PC-9 (cell line): ENCODE measurements around the gene SCAF1. TPM values are rescaled to one million over a fixed set of nuclear protein-coding genes. Genes with fewer than 3 reads are reported as not detected.

Experiments
- BruUV-seq: library from RNA; stranded (reverse); fragments of 400-500 nt; replicated peaks from 2 replicates; lab custom pipeline; 2021; lab: Mats Ljungman, UMichigan
- CTCF ChIA-PET: fragments of 300-600 bp; sonication (Branson Sonifier 250); formaldehyde crosslinking; loops from one replicate; lab custom pipeline; 2022; ENCODE audit warnings: antibody characterized with exemption; lab: Charles Lee
- POLR2A ChIA-PET: fragments of 300-600 bp; sonication (Branson Sonifier 250); formaldehyde crosslinking; loops from one replicate; lab custom pipeline; 2022; ENCODE audit warnings: antibody characterized with exemption; ENCODE audit not compliant: unreplicated experiment; lab: Charles Lee
- DNase-seq, 2 experiments: peaks; one replicate each; pipeline versions ENCODE4 v3.0.0 to v3.0.0-alpha.2; 2015 to 2022; ENCODE audit warnings: mixed read lengths in 1 of 2
- H2AFZ ChIP-seq: fragments of 200-600 bp; sonication (generic); 2 replicates; pipeline ENCODE4 v1.8.1; 2017; ENCODE audit warnings: antibody characterized with exemption
- H3F3A ChIP-seq: fragments of 200-600 bp; sonication (generic); 2 replicates; pipeline ENCODE4 v1.8.1; 2017; ENCODE audit warnings: antibody characterized with exemption, mild to moderate bottlenecking, low read depth; ENCODE audit not compliant: insufficient read depth
- H3K27ac ChIP-seq: fragments of 200-600 bp; sonication (generic); 2 replicates; pipeline ENCODE4 v1.6.1; 2016; ENCODE audit warnings: mixed run types
- H3K27me3 ChIP-seq: fragments of 200-600 bp; sonication (generic); 2 replicates; pipeline ENCODE4 v1.6.1; 2016; ENCODE audit warnings: low read depth, mixed run types; ENCODE audit not compliant: insufficient read depth
- H3K36me3 ChIP-seq: fragments of 200-600 bp; sonication (generic); 2 replicates; pipeline ENCODE4 v1.6.1; 2016; ENCODE audit warnings: low read depth, mixed run types
- H3K4me1 ChIP-seq: fragments of 200-600 bp; sonication (generic); replicated peaks from 2 replicates; pipeline ENCODE4 v1.6.1; 2016; ENCODE audit warnings: mixed run types; ENCODE audit not compliant: insufficient read depth
- H3K4me2 ChIP-seq: fragments of 200-600 bp; sonication (generic); 2 replicates; pipeline ENCODE4 v1.6.1; 2017; ENCODE audit warnings: mixed run types
- H3K4me3 ChIP-seq: fragments of 200-600 bp; sonication (generic); 2 replicates; pipeline ENCODE4 v1.6.1; 2016; ENCODE audit warnings: mixed run types
- H3K79me2 ChIP-seq: fragments of 200-600 bp; sonication (generic); 2 replicates; pipeline ENCODE4 v1.6.1; 2017; ENCODE audit warnings: low read depth, mixed run types
- H3K9me2 ChIP-seq: fragments of 200-600 bp; sonication (generic); 2 replicates; pipeline ENCODE4 v1.8.1; 2017; ENCODE audit warnings: mild to moderate bottlenecking; ENCODE audit not compliant: insufficient read depth
- H3K9me3 ChIP-seq: fragments of 200-600 bp; sonication (generic); 2 replicates; pipeline ENCODE4 v1.8.1; 2016; ENCODE audit warnings: low read depth; ENCODE audit not compliant: insufficient read depth
- H4K20me1 ChIP-seq: fragments of 200-600 bp; sonication (generic); 2 replicates; pipeline ENCODE4 v1.8.1; 2017; ENCODE audit not compliant: insufficient read depth
- CTCF ChIP-seq: fragments of 200-600 bp; sonication (generic); conservative IDR thresholded peaks from 2 replicates; pipeline ENCODE4 v1.6.1; 2017; ENCODE audit warnings: mixed run types, antibody characterized with exemption, mild to moderate bottlenecking, moderate library complexity
- EZH2 ChIP-seq: fragments of 200-600 bp; sonication (generic); IDR thresholded peaks from 2 replicates; pipeline ENCODE4 v1.8.0; 2017; ENCODE audit warnings: antibody characterized with exemption, low read depth
- intact Hi-C: fragments of 100-400 bp; cut with micrococcal nuclease; formaldehyde crosslinking; loops from one replicate; pipeline ENCODE4 v1.10.0; 2022; ENCODE audit not compliant: unreplicated experiment
- total RNA-seq: library from RNA; stranded (reverse); gene quantifications from 2 replicates; pipeline ENCODE4 v1.2.3, GENCODE V29; 2021

SCAF1 gene
- total RNA-seq, 1 experiment from 2014 or later, result 91.3 TPM

- no peaks in the 10 kb centered on the region for H3K27me3 ChIP-seq
- H3K27ac ChIP-seq, result no peak overlapping the region
- H3K9me3 ChIP-seq, result no peaks in the 10 kb centered on the region
- BruUV-seq, result no TSS peak
- H2AFZ ChIP-seq, result no peak overlapping the region
- H3K4me2 ChIP-seq, result no peak overlapping the region
- ChIA-PET POLR2A (no interaction called here), CTCF (no interaction called here)
- H3K36me3 ChIP-seq, result peaks cover 25% of the 10 kb centered on the region
- H4K20me1 ChIP-seq, result peaks cover 73% of the 10 kb centered on the region
- H3K9me2 ChIP-seq, result no peaks in the 10 kb centered on the region
- H3K79me2 ChIP-seq, result peaks cover 21% of the 10 kb centered on the region
- H3F3A ChIP-seq, result peaks cover 61% of the 10 kb centered on the region; the same call in 1 of the 2 replicates
- no peaks in the 10 kb centered on the region for H3K4me1 ChIP-seq
- intact Hi-C loops, result no loop called here
- TF ChIP-seq CTCF (no peak), EZH2 (no peak)
- DNase-seq, result no peak
- H3K4me3 ChIP-seq, result no peak overlapping the region
Measured at GRCh38 chr19:49687566-49688316, 45.7 kb downstream of the SCAF1 start.

- H3F3A ChIP-seq, result peaks cover 58% of the 10 kb centered on the region; the same call in 1 of the 2 replicates
- no peak overlapping the region for H2AFZ ChIP-seq
- peaks cover 24% of the 10 kb centered on the region for H3K36me3 ChIP-seq
- H3K4me2 ChIP-seq, result no peak overlapping the region
- peaks cover 64% of the 10 kb centered on the region for H4K20me1 ChIP-seq
- ChIA-PET CTCF (no interaction called here), POLR2A (no interaction called here)
- H3K4me3 ChIP-seq, result no peak overlapping the region
- BruUV-seq, result no TSS peak
- DNase-seq, result no peak
- H3K27me3 ChIP-seq, result no peaks in the 10 kb centered on the region
- no peaks in the 10 kb centered on the region for H3K9me2 ChIP-seq
- no peak overlapping the region for H3K27ac ChIP-seq
- intact Hi-C loops, result no loop called here
- no peaks in the 10 kb centered on the region for H3K4me1 ChIP-seq
- peaks cover 14% of the 10 kb centered on the region for H3K79me2 ChIP-seq
- no peaks in the 10 kb centered on the region for H3K9me3 ChIP-seq
- TF ChIP-seq CTCF (no peak), EZH2 (no peak)
Measured at GRCh38 chr19:49688531-49689132, 46.6 kb downstream of the SCAF1 start.

GRCh38 chr19:49689133-49690078 is 47.4 kb downstream of the SCAF1 start, which contains the start of gene ADM5:
ADM5 (plus strand) TSS chr19:49689594; CDS start chr19:49689838, 244 bp downstream.
- H3K79me2 ChIP-seq, result peaks cover 7% of the 10 kb centered on the region; the same call in 1 of the 2 replicates
- H3K9me3 ChIP-seq, result no peaks in the 10 kb centered on the region
- H3K9me2 ChIP-seq, result no peaks in the 10 kb centered on the region
- ChIA-PET POLR2A (no interaction called here), CTCF (no interaction called here)
- H3K27me3 ChIP-seq, result no peaks in the 10 kb centered on the region
- TF ChIP-seq EZH2 (no peak), CTCF (no peak)
- H3K27ac ChIP-seq, result no peak within 1 kb of the TSS
- H3K4me2 ChIP-seq, result no peak within 1 kb of the TSS
- intact Hi-C loops, result no loop called here
- peaks cover 17% of the 10 kb centered on the region for H3K36me3 ChIP-seq
- peaks cover 56% of the 10 kb centered on the region for H4K20me1 ChIP-seq
- H2AFZ ChIP-seq, result no peak within 1 kb of the TSS
- no peak for DNase-seq
- peaks cover 50% of the 10 kb centered on the region; the same call in 1 of the 2 replicates for H3F3A ChIP-seq
- no peak within 1 kb of the TSS for H3K4me3 ChIP-seq
- no peaks in the 10 kb centered on the region for H3K4me1 ChIP-seq
- BruUV-seq, result no TSS peak
